Colonic mucosa (tissue), 4 donors: ENCODE data around the gene CPNE6. TPM values are rescaled to one million over a fixed set of nuclear protein-coding genes. Genes with fewer than 3 reads are reported as not detected.
"Not testable (repeated sequence)": the region's sequence is repeated elsewhere in the genome, so short reads cannot be mapped to it uniquely, and the experiment has no call there.

ENCODE experiments used
- DNase-seq: peaks from one replicate; pipeline ENCODE4 v3.0.0-alpha.2; 2020
- H3K27ac ChIP-seq: fragments of 200-600 bp; one replicate; pipeline ENCODE4 v1.8.0; 2021
- H3K27me3 ChIP-seq: fragments of 200-600 bp; one replicate; pipeline ENCODE4 v1.8.0; 2021
- H3K36me3 ChIP-seq: fragments of 200-600 bp; one replicate; pipeline ENCODE4 v1.8.0; 2021
- H3K4me1 ChIP-seq: fragments of 200-600 bp; one replicate; pipeline ENCODE4 v1.8.0; 2021; ENCODE audit warnings: mild to moderate bottlenecking
- H3K4me3 ChIP-seq: fragments of 200-600 bp; one replicate; pipeline ENCODE4 v1.8.0; 2021
- H3K9ac ChIP-seq, 2 donors: one replicate each; pipeline ENCODE4 v1.7.0; 2013; ENCODE audit warnings: control low read depth in 2 of 2, low read depth in 2 of 2, low read length in 2 of 2
- H3K9me3 ChIP-seq: fragments of 200-600 bp; one replicate; pipeline ENCODE4 v1.8.0; 2021
- intact Hi-C: fragments of 100-400 bp; cut with DNase I; formaldehyde crosslinking; loops from one replicate; pipeline ENCODE4 v1.14.1; 2022
- total RNA-seq, 2 donors: library from RNA; stranded (reverse); fragmentation: NEBNext Ultra II Directional in 1 of 2; extraction: Animal tissue kit (Norgen Biotek cat#: 25700) in 1 of 2; gene quantifications; one replicate each; pipeline ENCODE4 v1.2.1, GENCODE V29; 2021
- TF ChIP-seq, protein P1 (sequence below): fragments of 200-600 bp; IDR thresholded peaks from one replicate; pipeline ENCODE4 v1.8.0; 2022; ENCODE audit warnings: antibody characterized with exemption, mild to moderate bottlenecking
- donor health status: healthy.
- donor health status: DM: no; HTN: no; CAD: no.
- donor health status: DM: no; HTN: no; CAD: no.

The CPNE6 gene
- total RNA-seq, 2 donors from 2014 or later: 0.45 TPM; not detected in 1

DNA sequence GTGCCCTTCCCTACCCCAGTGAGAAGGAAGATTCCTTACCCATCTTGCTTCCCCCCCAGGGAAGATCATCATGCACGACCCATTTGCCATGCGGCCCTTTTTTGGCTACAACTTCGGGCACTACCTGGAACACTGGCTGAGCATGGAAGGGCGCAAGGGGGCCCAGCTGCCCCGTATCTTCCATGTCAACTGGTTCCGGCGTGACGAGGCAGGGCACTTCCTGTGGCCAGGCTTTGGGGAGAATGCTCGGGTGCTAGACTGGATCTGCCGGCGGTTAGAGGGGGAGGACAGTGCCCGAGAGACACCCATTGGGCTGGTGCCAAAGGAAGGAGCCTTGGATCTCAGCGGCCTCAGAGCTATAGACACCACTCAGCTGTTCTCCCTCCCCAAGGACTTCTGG, 32.1 kb downstream of the CPNE6 start:
- Histone ChIP-seq H3K9ac (no peak overlapping the region), H3K27me3 (no peaks in the 10 kb centered on the region), H3K36me3 (peaks cover 5% of the 10 kb centered on the region), H3K4me1 (no peaks in the 10 kb centered on the region), H3K4me3 (no peak overlapping the region), H3K27ac (no peak overlapping the region), H3K9me3 (no peaks in the 10 kb centered on the region)
- no peak for DNase-seq
- intact Hi-C loops: no loop called here
- TF ChIP-seq, protein P1, sequence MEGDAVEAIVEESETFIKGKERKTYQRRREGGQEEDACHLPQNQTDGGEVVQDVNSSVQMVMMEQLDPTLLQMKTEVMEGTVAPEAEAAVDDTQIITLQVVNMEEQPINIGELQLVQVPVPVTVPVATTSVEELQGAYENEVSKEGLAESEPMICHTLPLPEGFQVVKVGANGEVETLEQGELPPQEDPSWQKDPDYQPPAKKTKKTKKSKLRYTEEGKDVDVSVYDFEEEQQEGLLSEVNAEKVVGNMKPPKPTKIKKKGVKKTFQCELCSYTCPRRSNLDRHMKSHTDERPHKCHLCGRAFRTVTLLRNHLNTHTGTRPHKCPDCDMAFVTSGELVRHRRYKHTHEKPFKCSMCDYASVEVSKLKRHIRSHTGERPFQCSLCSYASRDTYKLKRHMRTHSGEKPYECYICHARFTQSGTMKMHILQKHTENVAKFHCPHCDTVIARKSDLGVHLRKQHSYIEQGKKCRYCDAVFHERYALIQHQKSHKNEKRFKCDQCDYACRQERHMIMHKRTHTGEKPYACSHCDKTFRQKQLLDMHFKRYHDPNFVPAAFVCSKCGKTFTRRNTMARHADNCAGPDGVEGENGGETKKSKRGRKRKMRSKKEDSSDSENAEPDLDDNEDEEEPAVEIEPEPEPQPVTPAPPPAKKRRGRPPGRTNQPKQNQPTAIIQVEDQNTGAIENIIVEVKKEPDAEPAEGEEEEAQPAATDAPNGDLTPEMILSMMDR: no peak

DNA sequence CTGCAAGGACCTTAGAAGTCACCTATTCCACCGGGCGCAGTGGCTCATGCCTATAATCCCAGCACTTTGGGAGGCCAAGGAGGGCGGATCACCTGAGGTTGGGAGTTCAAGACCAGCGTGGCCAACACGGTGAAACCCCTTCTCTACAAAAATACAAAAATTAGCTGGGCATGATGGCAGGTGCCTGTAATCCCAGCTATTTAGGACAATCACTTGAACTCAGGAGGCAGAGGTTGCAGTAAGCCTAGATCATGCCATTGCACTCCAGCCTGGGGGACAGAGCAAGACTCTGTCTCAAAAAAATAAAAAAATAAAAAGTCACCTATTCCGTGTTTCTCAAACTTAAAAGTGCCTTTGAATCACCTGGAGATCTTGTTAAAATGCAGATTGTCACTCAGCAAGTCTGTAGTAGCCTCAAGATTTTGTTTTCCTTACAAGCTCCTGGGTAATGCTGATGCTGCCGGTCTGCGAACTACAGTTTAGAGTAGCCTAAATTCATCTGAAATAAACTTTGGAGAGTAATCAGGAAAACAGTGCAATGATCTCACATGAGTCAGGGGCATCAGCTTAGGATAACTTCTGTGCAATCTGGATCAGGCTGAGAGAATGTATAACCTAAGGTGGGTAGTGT, 34.4 kb downstream of the CPNE6 start:
- H3K27ac ChIP-seq, H3K27me3 ChIP-seq, H3K4me3 ChIP-seq, H3K9me3 ChIP-seq, H3K36me3 ChIP-seq, DNase-seq, H3K9ac ChIP-seq, H3K4me1 ChIP-seq: not testable (repeated sequence)
- intact Hi-C loops: loop anchor here (5.0 kb wide), 1 partner anchor 93 kb away; no protein-coding TSS in a partner anchor

DNA sequence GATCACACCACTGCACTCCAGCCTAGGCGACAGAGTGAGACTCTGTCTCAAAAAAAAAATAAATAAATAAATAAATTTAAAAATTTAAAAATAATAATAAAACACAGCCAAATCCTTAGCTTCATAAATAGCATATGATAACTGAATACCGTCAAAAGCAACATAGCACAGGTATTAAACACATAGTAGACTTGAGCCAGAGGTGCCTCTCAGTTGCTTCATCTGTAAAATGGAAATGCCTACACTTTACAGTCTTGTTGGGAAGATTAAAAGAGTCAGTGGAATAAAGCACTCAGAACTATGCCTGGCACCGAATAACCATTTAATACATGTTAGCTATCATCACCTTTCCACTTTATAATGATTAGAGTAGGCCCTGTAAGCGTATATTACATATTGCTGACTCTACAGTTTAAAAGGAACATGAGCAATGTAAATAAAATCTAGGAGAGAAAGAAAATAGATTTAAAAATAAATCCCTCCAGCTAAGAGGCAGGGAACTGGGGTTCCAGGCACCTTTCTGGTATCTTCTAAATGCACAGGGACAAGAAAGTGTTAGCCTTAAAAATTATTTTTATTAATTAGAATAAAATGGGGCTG, 35.4 kb downstream of the CPNE6 start:
- H3K36me3 ChIP-seq: no peaks in the 10 kb centered on the region
- no peak overlapping the region for H3K9ac ChIP-seq
- no peak overlapping the region for H3K27ac ChIP-seq
- H3K4me1 ChIP-seq: no peaks in the 10 kb centered on the region
- intact Hi-C loops: loop anchor here (5.0 kb wide), 1 partner anchor 94 kb away; no protein-coding TSS in a partner anchor
- no peak for DNase-seq
- H3K4me3 ChIP-seq: no peak overlapping the region
- TF ChIP-seq, protein P1: no peak
- no peaks in the 10 kb centered on the region for H3K9me3 ChIP-seq
- no peaks in the 10 kb centered on the region for H3K27me3 ChIP-seq

DNA sequence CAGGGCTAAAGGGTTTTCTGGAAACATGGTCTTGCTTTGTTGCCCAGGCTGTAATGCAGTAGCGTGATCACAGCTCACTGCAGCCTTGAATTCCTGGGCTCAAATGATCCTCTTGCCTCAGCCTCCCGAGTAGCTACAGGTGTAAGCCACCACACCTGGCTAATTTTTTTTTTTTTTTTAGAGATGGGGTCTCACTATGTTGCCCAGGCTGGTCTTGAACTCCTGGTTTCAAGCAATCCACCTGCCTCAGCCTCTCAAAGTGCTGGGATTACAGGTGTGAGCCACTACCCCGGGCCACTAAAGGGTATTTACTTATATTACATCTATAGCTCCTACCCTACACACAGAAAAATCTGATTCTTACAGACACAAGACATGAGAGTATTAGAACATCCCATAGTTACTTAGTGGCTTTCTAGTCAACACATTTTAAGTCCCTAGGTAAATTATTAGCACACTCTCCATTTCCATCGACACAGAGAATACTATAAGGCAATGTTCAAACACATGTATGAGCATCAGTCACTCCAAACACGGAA, 37.0 kb downstream of the CPNE6 start:
- H3K4me3 ChIP-seq: no peak overlapping the region
- TF ChIP-seq, protein P1: no peak

DNA sequence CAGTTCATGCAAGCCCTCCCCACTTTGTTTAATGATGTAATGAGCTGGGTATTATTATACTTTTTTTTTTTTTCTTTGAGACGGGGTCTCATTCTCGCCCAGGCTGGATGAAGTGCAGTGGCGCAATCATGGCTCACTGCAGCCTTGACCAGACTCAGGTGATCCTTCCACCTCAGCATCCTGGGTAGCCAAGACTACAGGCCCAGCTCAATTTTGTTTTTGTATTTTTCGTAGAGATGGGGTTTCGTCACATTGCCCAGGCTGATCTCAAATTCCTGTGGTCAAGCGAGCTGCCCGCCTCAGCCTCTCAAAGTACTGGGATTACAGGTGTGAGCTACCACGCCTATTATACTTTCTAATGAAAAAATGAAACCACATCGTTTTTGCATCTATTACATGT, 38.7 kb downstream of the CPNE6 start:
- Histone ChIP-seq H3K27ac (peak overlapping the region; percentile 23), H3K27me3 (no peaks in the 10 kb centered on the region), H3K9me3 (no peaks in the 10 kb centered on the region), H3K4me1 (no peaks in the 10 kb centered on the region), H3K9ac (no peak overlapping the region), H3K4me3 (no peak overlapping the region), H3K36me3 (no peaks in the 10 kb centered on the region)
- TF ChIP-seq, protein P1: no peak
- no peak for DNase-seq
- intact Hi-C loops: loop anchor here (2.0 kb wide), 1 partner anchor 51 kb away; no protein-coding TSS in a partner anchor

More for the DNA sequence above, 37.0 kb downstream of the CPNE6 start:
- H3K27me3 ChIP-seq: no peaks in the 10 kb centered on the region
- intact Hi-C loops: loop anchor here (5.0 kb wide), 1 partner anchor 96 kb away; no protein-coding TSS in a partner anchor
- H3K9ac ChIP-seq: peak overlapping the region in 1 of 2 donors; percentile 75
- no peak for DNase-seq
- no peaks in the 10 kb centered on the region for H3K36me3 ChIP-seq
- H3K4me1 ChIP-seq: no peaks in the 10 kb centered on the region
- H3K9me3 ChIP-seq: no peaks in the 10 kb centered on the region
- peak overlapping the region; percentile 13 for H3K27ac ChIP-seq

DNA sequence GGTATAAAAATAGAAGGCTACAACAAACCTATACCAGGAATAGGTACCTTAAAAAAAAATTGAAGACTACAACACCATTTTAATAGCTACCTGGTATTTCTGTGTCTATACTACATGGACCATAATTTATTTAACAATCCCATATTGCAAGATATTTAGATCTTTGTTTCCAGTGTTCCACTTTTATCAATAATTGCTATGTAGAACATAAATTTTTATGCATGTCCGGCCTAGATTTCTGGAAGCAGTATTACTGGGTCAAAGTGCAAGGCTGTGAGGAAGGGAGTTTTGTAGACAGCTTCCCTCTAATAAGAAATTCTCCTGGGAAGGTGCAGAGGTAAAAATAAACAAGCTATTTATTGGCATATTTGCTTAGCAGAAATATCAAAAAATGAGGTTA, 39.2 kb downstream of the CPNE6 start:
- no peaks in the 10 kb centered on the region for H3K36me3 ChIP-seq
- H3K27ac ChIP-seq: peak overlapping the region; percentile 23
- no peaks in the 10 kb centered on the region for H3K9me3 ChIP-seq
- DNase-seq: no peak
- H3K27me3 ChIP-seq: no peaks in the 10 kb centered on the region
- TF ChIP-seq, protein P1: no peak
- no peak overlapping the region for H3K4me3 ChIP-seq
- H3K4me1 ChIP-seq: no peaks in the 10 kb centered on the region
- intact Hi-C loops: loop anchor here (2.0 kb wide), 1 partner anchor 52 kb away; no protein-coding TSS in a partner anchor
- H3K9ac ChIP-seq: no peak overlapping the region
